Lower lobe of right lung (tissue), 2 donors: ENCODE measurements around the gene BEST1. TPM values are rescaled to one million over a fixed set of nuclear protein-coding genes. Genes with fewer than 3 reads are reported as not detected.

ENCODE experiments used
- ATAC-seq, 2 donors: fragments of 200-7000 bp; cut with Tn5 transposase; one replicate each; pipeline ENCODE4 v1.9.1; 2020 to 2022; ENCODE audit warnings: mild to moderate bottlenecking in 2 of 2, moderate library complexity in 2 of 2
- DNase-seq: peaks from one replicate; pipeline ENCODE4 v3.0.0-alpha.2; 2020
- H3K27ac ChIP-seq: fragments of 200-600 bp; one replicate; pipeline ENCODE4 v1.8.0; 2022
- H3K27me3 ChIP-seq: fragments of 200-600 bp; one replicate; pipeline ENCODE4 v1.8.0; 2022; ENCODE audit warnings: low read depth
- H3K36me3 ChIP-seq: fragments of 200-600 bp; one replicate; pipeline ENCODE4 v1.8.0; 2022; ENCODE audit warnings: mild to moderate bottlenecking
- H3K4me1 ChIP-seq: fragments of 200-600 bp; one replicate; pipeline ENCODE4 v1.8.0; 2022
- H3K4me3 ChIP-seq: fragments of 200-600 bp; one replicate; pipeline ENCODE4 v1.8.0; 2022; ENCODE audit warnings: mild to moderate bottlenecking
- H3K9me3 ChIP-seq: fragments of 200-600 bp; one replicate; pipeline ENCODE4 v1.8.0; 2022
- CTCF ChIP-seq: fragments of 200-600 bp; IDR thresholded peaks from one replicate; pipeline ENCODE4 v1.8.0; 2022; ENCODE audit warnings: antibody characterized with exemption, mild to moderate bottlenecking
- intact Hi-C: fragments of 100-400 bp; cut with DNase I; formaldehyde crosslinking; loops from one replicate; pipeline ENCODE4 v1.11.0; 2022
- total RNA-seq: library from RNA; stranded (reverse); fragmentation: NEBNext Ultra II Directional; extraction: Animal tissue kit (Norgen Biotek cat#: 25700); gene quantifications from one replicate; pipeline ENCODE4 v1.2.1, GENCODE V29; 2021
- donor health status: DM: no; HTN: yes; CAD: no; lungs with severe emphysema.

Gene BEST1
- total RNA-seq, 1 donor from 2014 or later = 14.1 TPM

GRCh38 chr11:61905067-61905696, 45.0 kb upstream of the BEST1 start:
- intact Hi-C loops = no loop called here
- DNase-seq = no peak
- Histone ChIP-seq H3K4me1 (peaks cover 11% of the 10 kb centered on the region), H3K27me3 (no peaks in the 10 kb centered on the region), H3K36me3 (peaks cover 29% of the 10 kb centered on the region), H3K9me3 (no peaks in the 10 kb centered on the region), H3K4me3 (no peak overlapping the region), H3K27ac (no peak overlapping the region)
- TF ChIP-seq CTCF = no peak
- ATAC-seq = no peak

- peaks cover 11% of the 10 kb centered on the region for H3K4me1 ChIP-seq
- no peaks in the 10 kb centered on the region for H3K27me3 ChIP-seq
- no peaks in the 10 kb centered on the region for H3K9me3 ChIP-seq
- no peak for DNase-seq
- intact Hi-C loops = no loop called here
- no peak for ATAC-seq
- no peak overlapping the region for H3K27ac ChIP-seq
- TF ChIP-seq CTCF = no peak
- no peak overlapping the region for H3K4me3 ChIP-seq
- peaks cover 29% of the 10 kb centered on the region for H3K36me3 ChIP-seq
Observed at GRCh38 chr11:61905801-61906521, 44.2 kb upstream of the BEST1 start.

- Histone ChIP-seq H3K4me3 (no peak overlapping the region), H3K27me3 (no peaks in the 10 kb centered on the region), H3K36me3 (peaks cover 29% of the 10 kb centered on the region), H3K4me1 (peaks cover 13% of the 10 kb centered on the region), H3K9me3 (no peaks in the 10 kb centered on the region), H3K27ac (no peak overlapping the region)
- intact Hi-C loops = no loop called here
- no peak for ATAC-seq
- no peak for TF ChIP-seq CTCF
- DNase-seq = no peak
Observed at GRCh38 chr11:61906522-61906909, 43.6 kb upstream of the BEST1 start.

- intact Hi-C loops = no loop called here
- H3K27ac ChIP-seq = no peak overlapping the region
- no peak for ATAC-seq
Observed at GRCh38 chr11:61907282-61907681, 42.9 kb upstream of the BEST1 start.

More at GRCh38 chr11:61907282-61907681, 42.9 kb upstream of the BEST1 start:
- H3K9me3 ChIP-seq = no peaks in the 10 kb centered on the region
- no peak overlapping the region for H3K4me3 ChIP-seq
- H3K27me3 ChIP-seq = no peaks in the 10 kb centered on the region
- peaks cover 29% of the 10 kb centered on the region for H3K36me3 ChIP-seq
- no peak for DNase-seq
- TF ChIP-seq CTCF = no peak
- H3K4me1 ChIP-seq = peaks cover 20% of the 10 kb centered on the region
